Keratinocyte (primary cell): ENCODE results near the gene PEX16. TPM values are rescaled to one million over a fixed set of nuclear protein-coding genes. Genes with fewer than 3 reads are reported as not detected.

Experiments used
- DNase-seq: peaks from one replicate; pipeline ENCODE4 v3.0.0-alpha.2; 2011; ENCODE audit warnings: low read depth, missing footprints, low spot score
- FAIRE-seq: peaks from 2 replicates; lab custom pipeline; 2011; peaks lifted over from hg19 to GRCh38; lab: Jason Lieb, UNC
- H2AFZ ChIP-seq: 2 replicates; pipeline ENCODE4 v1.6.0; 2012; ENCODE audit warnings: low read length, control low read depth, inconsistent platforms; ENCODE audit not compliant: control insufficient read depth
- H3K27ac ChIP-seq: 2 replicates; pipeline ENCODE4 v1.5.1; 2011; ENCODE audit warnings: low read length; ENCODE audit not compliant: control insufficient read depth, insufficient read depth
- H3K27me3 ChIP-seq: 3 replicates; pipeline ENCODE4 v1.6.0; 2011; ENCODE audit warnings: low read length; ENCODE audit not compliant: control insufficient read depth, insufficient read depth; ENCODE audit errors: extremely low read depth
- H3K36me3 ChIP-seq, 2 experiments: 2 replicates in 1 of 2; 3 replicates in 1 of 2; pipeline ENCODE4 v1.5.1; 2011; ENCODE audit warnings: low read length in 2 of 2, mild to moderate bottlenecking in 1 of 2; ENCODE audit not compliant: control insufficient read depth in 2 of 2, insufficient read depth in 2 of 2; ENCODE audit errors: extremely low read depth in 1 of 2
- H3K4me1 ChIP-seq: 3 replicates; pipeline ENCODE4 v1.5.1; 2011; ENCODE audit warnings: low read length; ENCODE audit not compliant: control insufficient read depth, insufficient read depth; ENCODE audit errors: extremely low read depth
- H3K4me2 ChIP-seq: 3 replicates; pipeline ENCODE4 v1.6.0; 2011; ENCODE audit warnings: low read depth, low read length; ENCODE audit not compliant: control insufficient read depth, insufficient read depth; ENCODE audit errors: extremely low read depth
- H3K4me3 ChIP-seq, 3 experiments: fragments of 200-600 bp in 1 of 3; sonication (generic) in 1 of 3; 2 replicates in 2 of 3; 3 replicates in 1 of 3; pipeline ENCODE4 v1.5.1; 2011 to 2016; ENCODE audit warnings: low read length in 3 of 3, mild to moderate bottlenecking in 3 of 3, control low read depth in 2 of 3, inconsistent platforms in 1 of 3, low read depth in 1 of 3, mixed read lengths in 1 of 3, mixed run types in 1 of 3, moderate library complexity in 1 of 3; ENCODE audit not compliant: control insufficient read depth in 2 of 3, insufficient read depth in 2 of 3; ENCODE audit errors: extremely low read depth in 1 of 3
- H3K79me2 ChIP-seq: 2 replicates; pipeline ENCODE4 v1.6.0; 2012; ENCODE audit warnings: low read length; ENCODE audit not compliant: control insufficient read depth, insufficient read depth
- H3K9ac ChIP-seq: 3 replicates; pipeline ENCODE4 v1.6.0; 2011; ENCODE audit warnings: low read length; ENCODE audit not compliant: control insufficient read depth, insufficient read depth; ENCODE audit errors: extremely low read depth
- H3K9me1 ChIP-seq: 3 replicates; pipeline ENCODE4 v1.6.0; 2011; ENCODE audit warnings: low read length; ENCODE audit not compliant: control insufficient read depth, insufficient read depth; ENCODE audit errors: extremely low read depth
- H3K9me3 ChIP-seq: 2 replicates; pipeline ENCODE4 v1.5.1; 2012; ENCODE audit warnings: low read depth, low read length; ENCODE audit not compliant: control insufficient read depth
- H4K20me1 ChIP-seq: 3 replicates; pipeline ENCODE4 v1.6.0; 2011; ENCODE audit warnings: low read length; ENCODE audit not compliant: control insufficient read depth, insufficient read depth; ENCODE audit errors: extremely low read depth
- EZH2 ChIP-seq: IDR thresholded peaks from one replicate; pipeline ENCODE4 v1.6.1; 2012; ENCODE audit warnings: inconsistent platforms, mild to moderate bottlenecking, low read length, moderate library complexity
- dilution Hi-C: fragments of 300-500 bp; cut with MboI; formaldehyde crosslinking; loops from one replicate; pipeline ENCODE4 v1.7.0; 2020; ENCODE audit warnings: low sequenced_read_pairs; ENCODE audit not compliant: extremely low pct_ligation_motif_present
- polyA plus RNA-seq, 5 experiments: library from polyadenylated mRNA; depleted of rRNA in 3 of 5; stranded (reverse) in 3 of 5; stranded (forward) in 1 of 5; unstranded in 1 of 5; fragments of >200 nt; gene quantifications; 1 replicate in 1 of 5; 2 replicates in 3 of 5; 3 replicates in 1 of 5; pipeline versions ENCODE4 v1.2.1 to v1.2.3, GENCODE V29; 2011 to 2012; ENCODE audit warnings: missing spikeins in 2 of 5, low read depth in 1 of 5, low replicate concordance in 1 of 5
- TF ChIP-seq, protein P1 (sequence below), 3 experiments: IDR thresholded peaks in 1 of 3; conservative IDR thresholded peaks in 1 of 3; optimal IDR thresholded peaks in 1 of 3; 2 replicates in 2 of 3; 3 replicates in 1 of 3; pipeline versions ENCODE3 to v1.5.1; 2011; ENCODE audit warnings: low read length in 3 of 3, mild to moderate bottlenecking in 3 of 3, moderate library complexity in 2 of 3, control low read depth in 1 of 3, inconsistent platforms in 1 of 3; ENCODE audit not compliant: insufficient read depth in 2 of 3; ENCODE audit errors: extremely low read depth in 1 of 3

The PEX16 gene
- polyA plus RNA-seq, 1 donor (not counting 4 experiments of a cell fraction or from before 2014, with no cell fraction given) = 16.7 TPM

DNA sequence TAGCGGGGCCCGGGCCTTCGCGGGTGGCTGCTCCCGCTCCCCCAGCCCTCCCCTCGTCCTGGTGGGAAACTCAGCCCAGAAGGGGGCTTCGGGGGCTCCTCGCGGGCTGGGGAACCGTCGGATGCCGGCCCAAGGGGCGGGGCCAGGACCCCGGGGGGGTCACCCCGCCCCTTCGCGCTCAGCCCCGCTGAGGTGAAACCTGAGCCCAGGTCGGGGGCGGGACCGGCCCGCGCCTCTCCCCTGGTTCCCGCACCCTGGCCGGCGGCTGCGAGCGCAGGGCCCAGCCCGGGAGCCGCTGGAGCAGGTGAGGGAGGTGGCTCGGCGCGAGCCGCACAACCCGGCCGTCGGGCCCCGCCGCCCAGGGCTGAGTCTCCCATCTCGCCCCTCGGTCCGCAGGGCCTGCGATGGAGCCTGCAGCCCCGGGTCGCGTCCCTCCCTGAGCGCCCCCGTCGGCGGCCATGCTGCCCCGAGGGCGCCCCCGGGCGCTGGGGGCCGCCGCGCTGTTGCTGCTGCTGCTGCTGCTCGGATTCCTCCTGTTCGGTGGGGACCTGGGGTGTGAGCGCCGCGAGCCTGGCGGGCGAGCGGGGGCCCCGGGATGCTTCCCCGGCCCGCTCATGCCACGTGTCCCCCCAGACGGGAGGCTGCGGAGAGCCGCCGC, 4.9 kb upstream of the PEX16 start, which contains the start of gene LARGE2:
Gene LARGE2, plus strand, starts transcription at position 232 of the 658 bp plus-strand sequence. Its CDS starts 227 bp downstream, at position 459.
- no peak within 1 kb of the TSS for H2AFZ ChIP-seq
- DNase-seq (no peak), FAIRE-seq (no peak)
- dilution Hi-C loops = no loop called here
- H4K20me1 ChIP-seq = no peaks in the 10 kb centered on the region
- H3K4me1 ChIP-seq = peaks cover 7% of the 10 kb centered on the region
- peak within 1 kb of the TSS; percentile 66 for H3K9ac ChIP-seq
- peaks cover 0 to 9% of the 10 kb centered on the region in 2 experiments for H3K36me3 ChIP-seq
- peak within 1 kb of the TSS; percentile 3 for H3K27ac ChIP-seq
- TF ChIP-seq EZH2 = no peak
- TF ChIP-seq, protein P1, sequence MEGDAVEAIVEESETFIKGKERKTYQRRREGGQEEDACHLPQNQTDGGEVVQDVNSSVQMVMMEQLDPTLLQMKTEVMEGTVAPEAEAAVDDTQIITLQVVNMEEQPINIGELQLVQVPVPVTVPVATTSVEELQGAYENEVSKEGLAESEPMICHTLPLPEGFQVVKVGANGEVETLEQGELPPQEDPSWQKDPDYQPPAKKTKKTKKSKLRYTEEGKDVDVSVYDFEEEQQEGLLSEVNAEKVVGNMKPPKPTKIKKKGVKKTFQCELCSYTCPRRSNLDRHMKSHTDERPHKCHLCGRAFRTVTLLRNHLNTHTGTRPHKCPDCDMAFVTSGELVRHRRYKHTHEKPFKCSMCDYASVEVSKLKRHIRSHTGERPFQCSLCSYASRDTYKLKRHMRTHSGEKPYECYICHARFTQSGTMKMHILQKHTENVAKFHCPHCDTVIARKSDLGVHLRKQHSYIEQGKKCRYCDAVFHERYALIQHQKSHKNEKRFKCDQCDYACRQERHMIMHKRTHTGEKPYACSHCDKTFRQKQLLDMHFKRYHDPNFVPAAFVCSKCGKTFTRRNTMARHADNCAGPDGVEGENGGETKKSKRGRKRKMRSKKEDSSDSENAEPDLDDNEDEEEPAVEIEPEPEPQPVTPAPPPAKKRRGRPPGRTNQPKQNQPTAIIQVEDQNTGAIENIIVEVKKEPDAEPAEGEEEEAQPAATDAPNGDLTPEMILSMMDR (optimal IDR thresholded peaks at IDR 0.05 in 1 of 3, IDR thresholded peaks at IDR 0.05 in 1 of 3, conservative IDR thresholded peaks at IDR 0.05 in 1 of 3; ENCODE audit: extremely low read depth in 1 of 3, insufficient read depth in 2 of 3, low read length in 3 of 3) = no peak
- no peaks in the 10 kb centered on the region for H3K27me3 ChIP-seq
- H3K9me3 ChIP-seq = no peaks in the 10 kb centered on the region
- H3K9me1 ChIP-seq = peaks cover 5% of the 10 kb centered on the region
- H3K79me2 ChIP-seq = peaks cover 11% of the 10 kb centered on the region
- peak within 1 kb of the TSS; percentile 40 to 75 (median 64) for H3K4me3 ChIP-seq
- H3K4me2 ChIP-seq = peak within 1 kb of the TSS; percentile 56

DNA sequence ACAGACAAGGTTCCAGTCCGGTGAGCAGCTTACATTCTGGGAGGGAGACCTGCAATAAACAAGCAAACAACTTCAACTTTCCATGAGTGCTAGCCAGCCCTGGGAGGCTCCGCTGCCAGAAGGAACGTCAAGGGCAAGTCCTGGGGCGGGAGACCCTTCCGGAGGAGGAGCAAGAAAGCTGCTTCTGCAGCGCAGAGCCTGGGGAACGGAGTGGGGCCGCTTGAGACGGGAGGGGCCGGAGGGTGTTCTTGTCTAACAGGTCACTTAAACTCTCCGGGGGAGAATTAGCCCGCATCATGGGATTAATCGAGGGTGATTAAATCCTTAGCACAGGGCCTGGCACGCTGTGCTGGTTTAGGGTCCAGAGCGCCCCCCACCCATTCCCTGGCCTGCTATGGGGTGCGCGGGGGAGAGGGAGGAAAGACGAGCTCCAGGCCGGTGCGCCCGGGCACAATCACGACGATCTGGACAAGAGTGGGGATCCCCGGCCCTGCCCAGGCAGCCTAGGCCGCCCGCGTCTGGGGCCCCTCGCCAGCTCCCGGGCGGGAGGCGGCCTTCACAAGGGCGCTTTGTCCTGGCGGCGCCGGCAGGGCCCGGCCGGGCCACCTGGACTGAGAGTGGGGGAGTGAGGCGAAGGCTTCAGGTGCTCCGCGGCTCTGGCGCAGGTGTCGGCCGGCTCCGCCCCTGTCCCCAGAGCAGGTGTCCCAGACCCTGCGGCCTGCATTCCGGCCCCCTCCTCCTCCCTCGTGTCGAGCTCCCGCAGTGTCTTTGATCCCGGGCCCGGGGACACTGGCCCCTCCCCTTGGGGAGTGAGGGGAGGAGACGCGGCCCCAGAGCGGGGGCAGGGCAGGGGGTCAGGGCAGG, 4.1 kb upstream of the PEX16 start:
- Histone ChIP-seq H2AFZ (no peak overlapping the region), H3K79me2 (peaks cover 18% of the 10 kb centered on the region), H3K4me2 (peak overlapping the region; percentile 56), H4K20me1 (no peaks in the 10 kb centered on the region), H3K4me3 (peak overlapping the region; percentile 40 to 75 (median 64)), H3K27me3 (no peaks in the 10 kb centered on the region), H3K9me3 (no peaks in the 10 kb centered on the region), H3K9ac (no peak overlapping the region), H3K36me3 (peaks cover 0 to 5% of the 10 kb centered on the region in 2 experiments), H3K9me1 (peaks cover 5% of the 10 kb centered on the region), H3K27ac (no peak overlapping the region), H3K4me1 (peaks cover 11% of the 10 kb centered on the region)
- DNase-seq (no peak), FAIRE-seq (no peak)
- TF ChIP-seq, protein P1 (optimal IDR thresholded peaks at IDR 0.05 in 1 of 3, IDR thresholded peaks at IDR 0.05 in 1 of 3, conservative IDR thresholded peaks at IDR 0.05 in 1 of 3; ENCODE audit: extremely low read depth in 1 of 3, insufficient read depth in 2 of 3, low read length in 3 of 3) = no peak
- no peak for TF ChIP-seq EZH2
- dilution Hi-C loops = no loop called here
